Measurements from ENCODE around the gene PPP1R2. TPM values are rescaled to one million over a fixed set of nuclear protein-coding genes. Genes with fewer than 3 reads are reported as not detected.
A peak's percentile ranks its signal among the peaks of the same experiment; 100 is the strongest.

Gene PPP1R2
- total and polyA plus RNA-seq, 4 donors, result 26.2 to 77.0 (median 46.5) TPM

DNA sequence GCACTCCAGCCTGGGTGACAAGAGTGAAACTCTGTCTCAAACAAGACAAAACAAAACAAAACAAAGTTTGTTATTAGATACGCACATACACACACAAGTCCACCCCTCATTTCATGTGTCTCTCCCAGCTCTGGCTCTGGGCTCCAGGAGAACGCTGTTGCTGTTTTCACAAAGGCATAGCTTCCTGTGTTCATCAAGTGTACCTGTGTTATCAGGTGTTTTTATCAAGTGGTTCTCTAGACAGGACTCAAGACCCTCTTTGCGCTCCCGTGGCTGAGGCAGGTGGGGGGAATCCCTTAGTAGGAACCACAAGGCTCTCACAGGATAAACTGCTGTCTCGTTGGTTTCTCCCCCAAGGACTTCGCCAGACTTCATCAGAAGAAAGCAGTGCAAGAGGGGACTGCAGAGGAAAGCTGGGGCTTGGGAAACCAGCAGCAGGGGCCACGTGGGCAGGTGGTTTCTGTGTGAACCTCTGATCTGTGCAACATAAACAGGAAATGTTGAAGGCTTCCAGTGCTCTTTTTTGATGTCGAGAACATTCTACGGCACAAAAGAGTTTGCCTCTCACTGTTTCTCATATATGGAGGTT lies 6.9 kb upstream of the PPP1R2 start:
- peaks cover 4 to 21% (median 6%) of the 10 kb centered on the region in 5 donors for H3K4me1 ChIP-seq (ENCODE audit: control insufficient read depth in 5 of 5, insufficient read depth in 5 of 5, low read length in 5 of 5)
- no peak overlapping the region for H3K4me3 ChIP-seq
- 19 to 31% methylated on average over 9 of the region's 9 CpGs for WGBS, 2 donors
- no peaks in the 10 kb centered on the region for H3K27me3 ChIP-seq (ENCODE audit: control insufficient read depth in 3 of 3, insufficient read depth in 3 of 3, low read length in 2 of 3)
- no peaks in the 10 kb centered on the region for H3K36me3 ChIP-seq (ENCODE audit: control insufficient read depth in 4 of 4, insufficient read depth in 4 of 4, low read length in 4 of 4)
- DNase-seq, result peak; percentile 17 to 59 (median 26)
- no peak overlapping the region for H3K9ac ChIP-seq (ENCODE audit: insufficient read depth in 1 of 2, low read length in 2 of 2)
- peak; percentile 38 for ATAC-seq (ENCODE audit: insufficient read depth, low FRiP score)
- no peaks in the 10 kb centered on the region for H3K9me3 ChIP-seq (ENCODE audit: control insufficient read depth in 4 of 4, insufficient read depth in 3 of 4, low read length in 3 of 4)
- TF ChIP-seq, protein P1, sequence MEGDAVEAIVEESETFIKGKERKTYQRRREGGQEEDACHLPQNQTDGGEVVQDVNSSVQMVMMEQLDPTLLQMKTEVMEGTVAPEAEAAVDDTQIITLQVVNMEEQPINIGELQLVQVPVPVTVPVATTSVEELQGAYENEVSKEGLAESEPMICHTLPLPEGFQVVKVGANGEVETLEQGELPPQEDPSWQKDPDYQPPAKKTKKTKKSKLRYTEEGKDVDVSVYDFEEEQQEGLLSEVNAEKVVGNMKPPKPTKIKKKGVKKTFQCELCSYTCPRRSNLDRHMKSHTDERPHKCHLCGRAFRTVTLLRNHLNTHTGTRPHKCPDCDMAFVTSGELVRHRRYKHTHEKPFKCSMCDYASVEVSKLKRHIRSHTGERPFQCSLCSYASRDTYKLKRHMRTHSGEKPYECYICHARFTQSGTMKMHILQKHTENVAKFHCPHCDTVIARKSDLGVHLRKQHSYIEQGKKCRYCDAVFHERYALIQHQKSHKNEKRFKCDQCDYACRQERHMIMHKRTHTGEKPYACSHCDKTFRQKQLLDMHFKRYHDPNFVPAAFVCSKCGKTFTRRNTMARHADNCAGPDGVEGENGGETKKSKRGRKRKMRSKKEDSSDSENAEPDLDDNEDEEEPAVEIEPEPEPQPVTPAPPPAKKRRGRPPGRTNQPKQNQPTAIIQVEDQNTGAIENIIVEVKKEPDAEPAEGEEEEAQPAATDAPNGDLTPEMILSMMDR (IDR thresholded peaks at IDR 0.05; ENCODE audit: control extremely low read depth, extremely low read depth), result no peak
- H3K27ac ChIP-seq (ENCODE audit: low read depth in 1 of 2, low read length in 1 of 2), result no peak overlapping the region

DNA sequence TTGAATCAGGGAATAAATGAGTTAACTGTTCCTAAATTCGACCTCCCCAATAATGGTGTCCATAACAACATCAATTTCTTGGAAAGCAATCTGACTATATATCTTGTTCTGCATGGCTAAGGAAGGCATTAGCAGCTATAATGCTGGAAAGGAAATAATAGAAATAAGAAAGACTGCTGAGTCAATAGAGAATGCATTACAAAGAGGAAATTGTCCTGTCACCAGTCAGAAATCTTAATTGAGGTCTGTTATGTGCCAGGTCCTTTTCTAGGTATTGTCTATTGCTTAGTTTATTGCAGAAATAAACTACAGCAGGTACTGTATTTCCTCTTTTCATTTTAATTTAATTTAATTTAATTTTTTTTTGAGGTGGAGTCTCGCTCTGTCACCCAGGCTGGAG lies 5.9 kb upstream of the PPP1R2 start:
- no peak overlapping the region for H3K4me3 ChIP-seq
- H3K27ac ChIP-seq (ENCODE audit: low read depth in 1 of 2, low read length in 1 of 2), result no peak overlapping the region
- no peaks in the 10 kb centered on the region for H3K27me3 ChIP-seq (ENCODE audit: control insufficient read depth in 3 of 3, insufficient read depth in 3 of 3, low read length in 2 of 3)
- ATAC-seq (ENCODE audit: insufficient read depth, low FRiP score), result no peak
- no peak for DNase-seq
- 46 to 54% methylated on average over 2 of the region's 2 CpGs for WGBS, 2 donors
- no peak overlapping the region for H3K9ac ChIP-seq (ENCODE audit: insufficient read depth in 1 of 2, low read length in 2 of 2)
- peaks cover 5 to 23% (median 6%) of the 10 kb centered on the region in 5 donors for H3K4me1 ChIP-seq (ENCODE audit: control insufficient read depth in 5 of 5, insufficient read depth in 5 of 5, low read length in 5 of 5)
- no peaks in the 10 kb centered on the region for H3K9me3 ChIP-seq (ENCODE audit: control insufficient read depth in 4 of 4, insufficient read depth in 3 of 4, low read length in 3 of 4)
- TF ChIP-seq, protein P1 (IDR thresholded peaks at IDR 0.05; ENCODE audit: control extremely low read depth, extremely low read depth), result no peak
- H3K36me3 ChIP-seq (ENCODE audit: control insufficient read depth in 4 of 4, insufficient read depth in 4 of 4, low read length in 4 of 4), result no peaks in the 10 kb centered on the region

DNA sequence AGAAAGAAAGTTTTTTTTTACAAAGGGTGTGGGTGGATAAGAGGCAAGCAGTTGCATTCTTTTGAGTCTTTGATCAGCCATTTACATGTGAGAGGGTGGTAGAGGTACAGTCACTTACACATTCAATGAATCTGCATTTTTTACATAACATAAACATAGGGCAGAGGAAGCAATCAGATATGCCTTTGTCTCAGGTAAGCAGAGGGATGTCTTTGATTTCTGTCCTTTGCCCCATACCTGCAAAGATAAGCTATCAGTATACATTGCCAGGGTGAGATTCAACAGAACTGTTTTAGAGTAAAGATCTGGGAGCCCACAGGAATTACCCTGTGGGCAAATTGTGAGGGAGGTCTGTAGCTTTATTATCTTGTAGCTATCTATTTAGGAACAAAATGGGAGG lies 5.4 kb upstream of the PPP1R2 start:
- H3K27ac ChIP-seq (ENCODE audit: low read depth in 1 of 2, low read length in 1 of 2), result no peak overlapping the region
- DNase-seq, result no peak
- H3K9ac ChIP-seq (ENCODE audit: insufficient read depth in 1 of 2, low read length in 2 of 2), result no peak overlapping the region
- H3K4me1 ChIP-seq (ENCODE audit: control insufficient read depth in 5 of 5, insufficient read depth in 5 of 5, low read length in 5 of 5), result peaks cover 6 to 27% (median 9%) of the 10 kb centered on the region in 5 donors
- TF ChIP-seq, protein P1 (IDR thresholded peaks at IDR 0.05; ENCODE audit: control extremely low read depth, extremely low read depth), result no peak
- no peaks in the 10 kb centered on the region for H3K27me3 ChIP-seq (ENCODE audit: control insufficient read depth in 3 of 3, insufficient read depth in 3 of 3, low read length in 2 of 3)
- no peaks in the 10 kb centered on the region for H3K9me3 ChIP-seq (ENCODE audit: control insufficient read depth in 4 of 4, insufficient read depth in 3 of 4, low read length in 3 of 4)
- H3K36me3 ChIP-seq (ENCODE audit: control insufficient read depth in 4 of 4, insufficient read depth in 4 of 4, low read length in 4 of 4), result no peaks in the 10 kb centered on the region
- H3K4me3 ChIP-seq, result no peak overlapping the region
- ATAC-seq (ENCODE audit: insufficient read depth, low FRiP score), result no peak

DNA sequence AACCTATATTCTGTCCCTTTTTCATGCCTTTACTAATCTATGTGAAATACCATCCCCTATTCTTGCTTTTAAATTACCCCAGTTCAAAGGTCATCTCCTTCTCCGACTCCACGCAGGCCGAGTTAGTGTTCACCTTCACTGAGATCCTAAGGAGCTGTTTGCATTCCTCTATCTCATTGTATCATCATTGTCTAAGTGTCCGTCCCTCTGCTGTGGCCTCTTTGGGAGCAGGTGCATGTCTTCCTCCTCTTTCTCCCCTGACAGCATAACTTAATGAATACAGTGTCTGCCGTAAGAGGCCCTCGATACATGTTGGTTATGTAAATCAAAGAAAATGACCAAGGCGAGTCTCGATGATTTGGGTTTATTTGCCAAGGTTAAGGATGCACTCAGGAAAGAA lies 4.9 kb upstream of the PPP1R2 start:
- H3K27me3 ChIP-seq (ENCODE audit: control insufficient read depth in 3 of 3, insufficient read depth in 3 of 3, low read length in 2 of 3), result no peaks in the 10 kb centered on the region
- ATAC-seq (ENCODE audit: insufficient read depth, low FRiP score), result no peak
- peaks cover 6 to 27% (median 9%) of the 10 kb centered on the region in 5 donors for H3K4me1 ChIP-seq (ENCODE audit: control insufficient read depth in 5 of 5, insufficient read depth in 5 of 5, low read length in 5 of 5)

More for the DNA sequence above, 4.9 kb upstream of the PPP1R2 start:
- DNase-seq, result no peak
- TF ChIP-seq, protein P1 (IDR thresholded peaks at IDR 0.05; ENCODE audit: control extremely low read depth, extremely low read depth), result no peak
- H3K4me3 ChIP-seq, result no peak overlapping the region
- H3K9me3 ChIP-seq (ENCODE audit: control insufficient read depth in 4 of 4, insufficient read depth in 3 of 4, low read length in 3 of 4), result no peaks in the 10 kb centered on the region
- WGBS, 2 donors, result 79 to 88% methylated on average over 8 of the region's 8 CpGs
- no peak overlapping the region for H3K9ac ChIP-seq (ENCODE audit: insufficient read depth in 1 of 2, low read length in 2 of 2)
- H3K27ac ChIP-seq (ENCODE audit: low read depth in 1 of 2, low read length in 1 of 2), result no peak overlapping the region
- no peaks in the 10 kb centered on the region for H3K36me3 ChIP-seq (ENCODE audit: control insufficient read depth in 4 of 4, insufficient read depth in 4 of 4, low read length in 4 of 4)

Data from lung (tissue), 12 donors.